Measurements from ENCODE around the gene TSPAN15. TPM values are rescaled to one million over a fixed set of nuclear protein-coding genes. Genes with fewer than 3 reads are reported as not detected.

The TSPAN15 gene
- total and polyA plus RNA-seq, 4 donors, result 44.3 to 68.4 (median 55.0) TPM

DNA sequence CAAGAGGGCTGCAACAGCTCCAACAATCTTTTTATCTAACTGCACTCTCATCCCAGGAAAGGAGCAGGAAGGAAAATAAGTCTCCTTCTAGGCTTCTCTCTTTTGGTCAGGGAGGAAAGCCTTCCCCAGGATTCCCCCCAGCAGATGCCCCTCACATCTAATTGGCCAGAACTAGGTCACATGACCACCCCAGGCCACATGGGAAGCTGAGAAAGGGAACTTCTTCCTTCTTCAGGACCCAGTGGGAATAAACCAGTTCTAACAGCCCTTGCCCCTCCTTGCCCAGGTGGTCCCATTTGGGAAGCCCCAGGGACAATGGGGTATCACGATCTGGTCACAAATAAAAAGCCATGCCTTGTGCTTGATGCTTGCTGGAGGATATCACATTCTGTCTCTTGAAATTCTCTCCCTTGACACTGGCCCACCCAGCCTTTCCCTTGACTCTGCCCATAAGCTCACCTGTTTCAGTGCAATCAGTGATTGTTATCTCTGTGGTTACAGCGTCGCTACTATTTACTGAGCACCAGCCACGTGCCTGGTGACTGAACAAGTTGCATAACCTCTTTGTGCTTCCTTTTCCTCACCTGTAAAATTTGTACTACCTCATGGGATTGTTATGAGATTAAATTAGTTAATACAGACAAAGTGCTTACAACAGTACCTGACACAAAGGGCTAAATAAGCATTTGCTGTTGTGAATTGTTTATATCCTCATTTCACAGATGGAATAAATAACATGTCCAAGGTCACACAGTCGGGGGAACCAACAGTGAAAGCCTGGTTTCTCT, 25.6 kb upstream of the TSPAN15 start:
- Histone ChIP-seq H3K9me3 (ENCODE audit: control insufficient read depth in 4 of 4, insufficient read depth in 3 of 4, low read length in 3 of 4) (no peaks in the 10 kb centered on the region), H3K27ac (ENCODE audit: low read depth in 1 of 2, low read length in 1 of 2) (peak overlapping the region in 1 of 2 donors; percentile 50), H3K4me3 (no peak overlapping the region), H3K27me3 (ENCODE audit: control insufficient read depth in 3 of 3, insufficient read depth in 3 of 3, low read length in 2 of 3) (no peaks in the 10 kb centered on the region), H3K9ac (ENCODE audit: insufficient read depth in 1 of 2, low read length in 2 of 2) (no peak overlapping the region), H3K4me1 (ENCODE audit: control insufficient read depth in 5 of 5, insufficient read depth in 5 of 5, low read length in 5 of 5) (peaks cover 0 to 11% (median 0%) of the 10 kb centered on the region in 5 donors), H3K36me3 (ENCODE audit: control insufficient read depth in 4 of 4, insufficient read depth in 4 of 4, low read length in 4 of 4) (no peaks in the 10 kb centered on the region)
- ATAC-seq (ENCODE audit: insufficient read depth, low FRiP score), result no peak
- TF ChIP-seq, protein P1, sequence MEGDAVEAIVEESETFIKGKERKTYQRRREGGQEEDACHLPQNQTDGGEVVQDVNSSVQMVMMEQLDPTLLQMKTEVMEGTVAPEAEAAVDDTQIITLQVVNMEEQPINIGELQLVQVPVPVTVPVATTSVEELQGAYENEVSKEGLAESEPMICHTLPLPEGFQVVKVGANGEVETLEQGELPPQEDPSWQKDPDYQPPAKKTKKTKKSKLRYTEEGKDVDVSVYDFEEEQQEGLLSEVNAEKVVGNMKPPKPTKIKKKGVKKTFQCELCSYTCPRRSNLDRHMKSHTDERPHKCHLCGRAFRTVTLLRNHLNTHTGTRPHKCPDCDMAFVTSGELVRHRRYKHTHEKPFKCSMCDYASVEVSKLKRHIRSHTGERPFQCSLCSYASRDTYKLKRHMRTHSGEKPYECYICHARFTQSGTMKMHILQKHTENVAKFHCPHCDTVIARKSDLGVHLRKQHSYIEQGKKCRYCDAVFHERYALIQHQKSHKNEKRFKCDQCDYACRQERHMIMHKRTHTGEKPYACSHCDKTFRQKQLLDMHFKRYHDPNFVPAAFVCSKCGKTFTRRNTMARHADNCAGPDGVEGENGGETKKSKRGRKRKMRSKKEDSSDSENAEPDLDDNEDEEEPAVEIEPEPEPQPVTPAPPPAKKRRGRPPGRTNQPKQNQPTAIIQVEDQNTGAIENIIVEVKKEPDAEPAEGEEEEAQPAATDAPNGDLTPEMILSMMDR (IDR thresholded peaks at IDR 0.05; ENCODE audit: control extremely low read depth, extremely low read depth), result no peak
- DNase-seq, result no peak
- 28 to 45% methylated on average over 5 of the region's 5 CpGs for WGBS, 2 donors

DNA sequence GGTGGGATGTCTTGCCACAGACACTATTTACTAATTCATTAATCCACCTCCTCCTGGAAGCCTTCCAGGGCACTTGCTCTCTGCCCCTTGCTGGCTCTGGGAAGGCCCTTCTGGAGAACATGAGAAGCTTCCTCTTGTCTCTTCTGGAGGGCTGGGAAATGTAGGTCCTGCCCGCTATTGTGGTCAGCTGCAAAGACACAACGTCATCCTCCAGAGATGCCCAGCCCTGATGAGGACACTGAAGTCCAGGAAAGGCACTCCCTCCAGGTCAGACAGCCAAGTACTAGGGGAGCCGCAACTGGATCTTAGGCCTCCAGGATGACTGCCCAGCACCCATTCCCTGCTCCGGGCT, 24.9 kb upstream of the TSPAN15 start:
- TF ChIP-seq, protein P1 (IDR thresholded peaks at IDR 0.05; ENCODE audit: control extremely low read depth, extremely low read depth), result no peak
- no peak for ATAC-seq (ENCODE audit: insufficient read depth, low FRiP score)
- DNase-seq, result no peak

DNA sequence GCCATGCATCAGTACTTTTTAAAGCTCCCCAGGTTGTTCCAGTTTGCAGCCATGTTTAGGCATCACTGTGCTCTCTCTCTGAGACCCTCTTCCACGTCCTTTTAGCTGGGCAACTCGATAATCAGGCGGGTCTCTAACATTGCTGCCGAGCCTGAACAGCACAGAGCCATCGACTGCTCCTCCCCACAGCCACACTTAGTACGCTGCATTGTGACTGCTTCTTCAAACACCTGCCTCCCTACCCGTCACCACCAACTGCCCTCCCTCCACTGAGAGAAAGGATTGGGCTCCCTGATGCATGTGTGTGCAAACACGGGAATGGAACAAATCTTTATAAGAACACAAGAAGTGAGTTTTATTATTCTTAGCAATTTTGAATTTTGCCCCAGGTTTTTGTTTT, 23.1 kb upstream of the TSPAN15 start:
- Histone ChIP-seq H3K9me3 (ENCODE audit: control insufficient read depth in 4 of 4, insufficient read depth in 3 of 4, low read length in 3 of 4) (no peaks in the 10 kb centered on the region), H3K27ac (ENCODE audit: low read depth in 1 of 2, low read length in 1 of 2) (no peak overlapping the region), H3K4me1 (ENCODE audit: control insufficient read depth in 5 of 5, insufficient read depth in 5 of 5, low read length in 5 of 5) (peaks cover 0 to 7% (median 0%) of the 10 kb centered on the region in 5 donors), H3K9ac (ENCODE audit: insufficient read depth in 1 of 2, low read length in 2 of 2) (no peak overlapping the region), H3K36me3 (ENCODE audit: control insufficient read depth in 4 of 4, insufficient read depth in 4 of 4, low read length in 4 of 4) (no peaks in the 10 kb centered on the region), H3K27me3 (ENCODE audit: control insufficient read depth in 3 of 3, insufficient read depth in 3 of 3, low read length in 2 of 3) (no peaks in the 10 kb centered on the region), H3K4me3 (no peak overlapping the region)
- TF ChIP-seq, protein P1 (IDR thresholded peaks at IDR 0.05; ENCODE audit: control extremely low read depth, extremely low read depth), result no peak
- no peak for ATAC-seq (ENCODE audit: insufficient read depth, low FRiP score)
- 75 to 89% methylated on average over 8 of the region's 8 CpGs for WGBS, 2 donors
- DNase-seq, result no peak

More for the DNA sequence above, 24.9 kb upstream of the TSPAN15 start:
- Histone ChIP-seq H3K4me1 (ENCODE audit: control insufficient read depth in 5 of 5, insufficient read depth in 5 of 5, low read length in 5 of 5) (peaks cover 0 to 11% (median 0%) of the 10 kb centered on the region in 5 donors), H3K27ac (ENCODE audit: low read depth in 1 of 2, low read length in 1 of 2) (peak overlapping the region in 1 of 2 donors; percentile 50), H3K9ac (ENCODE audit: insufficient read depth in 1 of 2, low read length in 2 of 2) (no peak overlapping the region), H3K36me3 (ENCODE audit: control insufficient read depth in 4 of 4, insufficient read depth in 4 of 4, low read length in 4 of 4) (no peaks in the 10 kb centered on the region), H3K27me3 (ENCODE audit: control insufficient read depth in 3 of 3, insufficient read depth in 3 of 3, low read length in 2 of 3) (no peaks in the 10 kb centered on the region), H3K4me3 (no peak overlapping the region), H3K9me3 (ENCODE audit: control insufficient read depth in 4 of 4, insufficient read depth in 3 of 4, low read length in 3 of 4) (no peaks in the 10 kb centered on the region)
- 70 to 83% methylated on average over 4 of the region's 4 CpGs for WGBS, 2 donors
